ENCODE results near the gene PGLYRP2. TPM values are rescaled to one million over a fixed set of nuclear protein-coding genes. Genes with fewer than 3 reads are reported as not detected.

PGLYRP2 gene
- total and polyA plus RNA-seq, 2 experiments from 2014 or later, result not detected

DNA sequence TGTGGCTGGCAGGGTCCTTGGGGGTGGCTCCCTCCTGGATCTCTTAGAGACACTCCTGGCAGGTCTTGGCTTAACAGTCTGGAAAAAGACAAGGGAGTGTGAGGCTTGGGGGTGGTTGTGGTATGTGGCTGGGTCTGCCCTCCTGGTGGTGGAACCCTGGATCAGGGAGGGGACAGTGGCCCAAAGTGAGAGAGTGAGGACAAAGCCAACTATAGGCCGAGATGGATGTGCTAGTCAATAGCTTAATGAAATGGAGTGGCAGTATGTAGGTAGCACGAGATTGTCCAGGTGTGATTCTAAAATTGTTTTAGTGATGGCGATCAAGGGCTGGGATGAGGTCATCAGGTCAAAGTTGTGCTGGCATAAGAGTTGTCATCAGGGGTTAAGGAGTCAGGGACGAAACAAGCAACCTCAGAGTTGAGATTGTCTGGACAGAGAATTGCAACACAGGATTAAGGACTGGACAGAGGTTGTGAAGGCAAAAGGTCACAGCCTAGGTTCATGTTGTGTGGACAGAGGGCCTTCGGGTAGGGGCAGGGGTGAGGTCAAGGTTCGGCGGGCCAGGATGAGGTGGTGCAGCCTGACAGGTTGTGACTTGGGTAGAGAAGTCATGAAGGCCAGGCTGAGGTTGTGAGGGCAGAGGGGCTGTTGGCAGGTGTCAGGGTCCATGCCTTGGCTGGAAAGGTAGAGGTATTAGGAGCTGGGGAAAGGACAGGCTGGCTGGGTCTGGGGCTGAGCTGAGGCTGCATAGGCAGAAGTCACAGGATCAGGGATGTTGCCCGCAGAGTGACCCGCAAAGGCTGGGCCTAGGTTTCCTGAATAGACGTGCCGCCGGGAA, 10.4 kb downstream of the PGLYRP2 start:
- no peaks in the 10 kb centered on the region for H4K20me1 ChIP-seq (ENCODE audit: insufficient read depth, poor library complexity, severe bottlenecking)
- no peak for DNase-seq (ENCODE audit: low spot score)
- 71% methylated on average over 12 of the region's 12 CpGs for WGBS (ENCODE audit: low lambda C conversion rate, missing lambda C conversion rate)
- H3K9me2 ChIP-seq (replicated peaks; ENCODE audit: insufficient read depth), result no peaks in the 10 kb centered on the region
- no peak overlapping the region for H3K4me2 ChIP-seq
- H3K27ac ChIP-seq, result no peak overlapping the region
- H3K27me3 ChIP-seq, result peaks cover 32% of the 10 kb centered on the region
- no peaks in the 10 kb centered on the region for H3K36me3 ChIP-seq (replicated peaks; ENCODE audit: insufficient read depth, low read depth)
- H3K9me3 ChIP-seq (ENCODE audit: low read depth), result no peaks in the 10 kb centered on the region
- H3K4me3 ChIP-seq, result no peak overlapping the region
- no peak overlapping the region for H2AFZ ChIP-seq
- TF ChIP-seq EZH2 (IDR thresholded peaks at IDR 0.05; ENCODE audit: borderline replicate concordance), result no peak
- TF ChIP-seq EZH2phosphoT487 (IDR thresholded peaks at IDR 0.05; ENCODE audit: low read depth, severe bottlenecking, unreplicated experiment), result no peak
- TF ChIP-seq, protein P1, sequence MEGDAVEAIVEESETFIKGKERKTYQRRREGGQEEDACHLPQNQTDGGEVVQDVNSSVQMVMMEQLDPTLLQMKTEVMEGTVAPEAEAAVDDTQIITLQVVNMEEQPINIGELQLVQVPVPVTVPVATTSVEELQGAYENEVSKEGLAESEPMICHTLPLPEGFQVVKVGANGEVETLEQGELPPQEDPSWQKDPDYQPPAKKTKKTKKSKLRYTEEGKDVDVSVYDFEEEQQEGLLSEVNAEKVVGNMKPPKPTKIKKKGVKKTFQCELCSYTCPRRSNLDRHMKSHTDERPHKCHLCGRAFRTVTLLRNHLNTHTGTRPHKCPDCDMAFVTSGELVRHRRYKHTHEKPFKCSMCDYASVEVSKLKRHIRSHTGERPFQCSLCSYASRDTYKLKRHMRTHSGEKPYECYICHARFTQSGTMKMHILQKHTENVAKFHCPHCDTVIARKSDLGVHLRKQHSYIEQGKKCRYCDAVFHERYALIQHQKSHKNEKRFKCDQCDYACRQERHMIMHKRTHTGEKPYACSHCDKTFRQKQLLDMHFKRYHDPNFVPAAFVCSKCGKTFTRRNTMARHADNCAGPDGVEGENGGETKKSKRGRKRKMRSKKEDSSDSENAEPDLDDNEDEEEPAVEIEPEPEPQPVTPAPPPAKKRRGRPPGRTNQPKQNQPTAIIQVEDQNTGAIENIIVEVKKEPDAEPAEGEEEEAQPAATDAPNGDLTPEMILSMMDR (IDR thresholded peaks at IDR 0.05; ENCODE audit: poor library complexity), result no peak
- H3K4me1 ChIP-seq (ENCODE audit: insufficient read depth), result no peaks in the 10 kb centered on the region
- H3K79me2 ChIP-seq, result no peaks in the 10 kb centered on the region

DNA sequence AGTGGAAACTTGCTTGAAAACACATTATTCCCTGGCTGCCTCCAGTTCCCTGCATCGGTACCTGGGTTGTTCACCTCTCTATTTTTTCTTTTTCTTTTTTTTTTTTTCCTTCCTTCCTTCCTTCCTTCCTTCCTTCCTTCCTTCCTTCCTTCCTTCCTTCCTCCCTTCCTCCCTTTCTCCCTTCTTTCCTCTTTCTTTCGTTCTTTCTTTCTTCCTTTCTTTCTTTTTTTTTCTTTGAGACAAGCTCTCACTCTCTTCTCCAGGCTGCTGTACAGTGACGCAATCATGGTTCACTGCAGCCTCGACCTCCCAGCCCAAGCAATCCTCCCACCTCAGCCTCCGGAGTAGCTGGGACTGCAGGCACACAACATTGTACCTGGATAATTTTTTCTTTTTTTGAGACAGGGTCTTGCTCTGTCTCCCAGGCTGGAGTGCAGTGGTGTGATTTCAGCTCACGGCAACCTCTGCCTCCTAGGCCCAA, 11.5 kb downstream of the PGLYRP2 start:
- no peak for TF ChIP-seq EZH2phosphoT487 (IDR thresholded peaks at IDR 0.05; ENCODE audit: low read depth, severe bottlenecking, unreplicated experiment)
- TF ChIP-seq, protein P1 (IDR thresholded peaks at IDR 0.05; ENCODE audit: poor library complexity), result no peak
- no peak for TF ChIP-seq EZH2 (IDR thresholded peaks at IDR 0.05; ENCODE audit: borderline replicate concordance)
- H3K4me1 ChIP-seq (ENCODE audit: insufficient read depth), result no peaks in the 10 kb centered on the region
- H3K4me2 ChIP-seq, result no peak overlapping the region
- H3K27me3 ChIP-seq, result peaks cover 38% of the 10 kb centered on the region
- H3K4me3 ChIP-seq, result no peak overlapping the region
- H3K79me2 ChIP-seq, result no peaks in the 10 kb centered on the region
- 78% methylated on average over 6 of the region's 6 CpGs for WGBS (ENCODE audit: low lambda C conversion rate, missing lambda C conversion rate)
- H3K27ac ChIP-seq, result no peak overlapping the region
- no peaks in the 10 kb centered on the region for H3K9me3 ChIP-seq (ENCODE audit: low read depth)
- H3K9me2 ChIP-seq (replicated peaks; ENCODE audit: insufficient read depth), result no peaks in the 10 kb centered on the region
- no peaks in the 10 kb centered on the region for H3K36me3 ChIP-seq (replicated peaks; ENCODE audit: insufficient read depth, low read depth)
- H4K20me1 ChIP-seq (ENCODE audit: insufficient read depth, poor library complexity, severe bottlenecking), result no peaks in the 10 kb centered on the region
- DNase-seq (ENCODE audit: low spot score), result no peak
- no peak overlapping the region for H2AFZ ChIP-seq

DNA sequence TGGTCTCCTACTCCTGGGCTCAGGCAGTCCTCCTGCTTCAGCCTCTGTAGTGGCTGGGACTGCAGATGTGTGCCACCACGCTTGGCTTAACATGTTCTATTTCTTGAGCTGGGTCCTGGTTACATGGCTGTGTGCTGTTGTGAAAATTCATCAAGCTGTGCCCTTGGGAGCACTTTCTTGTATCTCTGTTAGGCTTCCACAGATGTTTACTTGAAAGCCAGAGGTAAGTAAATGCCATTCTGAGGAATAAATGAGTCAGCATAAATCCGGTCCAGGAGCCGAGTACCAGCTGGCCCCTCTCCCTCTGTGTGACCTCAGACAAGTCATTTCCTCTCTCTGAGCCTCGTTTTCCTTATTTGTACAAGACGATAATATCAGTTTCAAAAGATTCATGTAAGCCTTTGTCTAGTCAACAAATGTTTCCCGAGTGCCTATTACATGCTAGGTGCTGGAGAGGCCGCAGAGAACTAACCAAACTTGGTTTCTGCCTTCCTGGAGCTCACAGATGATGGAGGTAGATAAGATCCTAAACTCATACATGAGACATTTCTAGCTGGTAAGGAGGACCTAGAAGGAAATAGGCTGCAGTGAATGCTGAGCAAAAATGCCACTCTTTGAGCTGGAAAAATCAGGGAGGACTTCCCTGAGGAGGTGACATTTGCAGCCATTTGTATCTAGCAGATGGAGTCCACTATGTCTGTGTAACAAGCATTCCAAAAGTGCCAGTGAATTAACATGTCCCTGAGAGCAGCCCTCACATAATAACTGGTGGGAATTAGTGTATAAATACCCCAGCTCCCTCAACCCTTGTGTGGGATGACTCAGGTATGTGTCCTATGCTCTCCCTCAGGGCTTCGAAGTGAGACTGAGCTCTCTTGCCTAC, 12.2 kb downstream of the PGLYRP2 start:
- H3K27ac ChIP-seq, result no peak overlapping the region
- no peaks in the 10 kb centered on the region for H3K4me1 ChIP-seq (ENCODE audit: insufficient read depth)
- TF ChIP-seq EZH2phosphoT487 (IDR thresholded peaks at IDR 0.05; ENCODE audit: low read depth, severe bottlenecking, unreplicated experiment) (no peak), EZH2 (IDR thresholded peaks at IDR 0.05; ENCODE audit: borderline replicate concordance) (no peak)
- TF ChIP-seq, protein P1 (IDR thresholded peaks at IDR 0.05; ENCODE audit: poor library complexity), result no peak
- no peaks in the 10 kb centered on the region for H4K20me1 ChIP-seq (ENCODE audit: insufficient read depth, poor library complexity, severe bottlenecking)
- no peaks in the 10 kb centered on the region for H3K36me3 ChIP-seq (replicated peaks; ENCODE audit: insufficient read depth, low read depth)
- WGBS (ENCODE audit: low lambda C conversion rate, missing lambda C conversion rate), result 60% methylated on average over 8 of the region's 8 CpGs
- no peak overlapping the region for H2AFZ ChIP-seq
- peaks cover 38% of the 10 kb centered on the region for H3K27me3 ChIP-seq
- H3K9me3 ChIP-seq (ENCODE audit: low read depth), result no peaks in the 10 kb centered on the region
- H3K9me2 ChIP-seq (replicated peaks; ENCODE audit: insufficient read depth), result no peaks in the 10 kb centered on the region
- DNase-seq (ENCODE audit: low spot score), result no peak
- no peak overlapping the region for H3K4me3 ChIP-seq
- no peak overlapping the region for H3K4me2 ChIP-seq
- H3K79me2 ChIP-seq, result no peaks in the 10 kb centered on the region

Measured in hepatocyte (in vitro differentiated cells).